Hepatocyte (in vitro differentiated cells): ENCODE data around the gene CLASP2. TPM values are rescaled to one million over a fixed set of nuclear protein-coding genes. Genes with fewer than 3 reads are reported as not detected.

ENCODE experiments used
- DNase-seq: peaks from one replicate; pipeline ENCODE4 v3.0.0-alpha.2; 2016; ENCODE audit warnings: low spot score
- H2AFZ ChIP-seq: fragments of 200-600 bp; sonication (generic); 2 replicates; pipeline ENCODE4 v1.6.0; 2016; ENCODE audit warnings: antibody characterized with exemption, mild to moderate bottlenecking
- H3K27ac ChIP-seq: fragments of 200-600 bp; sonication (generic); 2 replicates; pipeline ENCODE4 v1.5.1; 2016; ENCODE audit warnings: mild to moderate bottlenecking
- H3K27me3 ChIP-seq: fragments of 200-600 bp; sonication (generic); 2 replicates; pipeline ENCODE4 v1.6.1; 2016
- H3K36me3 ChIP-seq: fragments of 200-600 bp; sonication (generic); replicated peaks from 2 replicates; pipeline ENCODE4 v1.5.1; 2016; ENCODE audit warnings: low read depth; ENCODE audit not compliant: insufficient read depth
- H3K4me1 ChIP-seq: fragments of 200-600 bp; sonication (generic); 2 replicates; pipeline ENCODE4 v1.5.1; 2016; ENCODE audit warnings: mild to moderate bottlenecking, moderate library complexity; ENCODE audit not compliant: insufficient read depth
- H3K4me2 ChIP-seq: fragments of 200-600 bp; sonication (generic); 2 replicates; pipeline ENCODE4 v1.6.0; 2016
- H3K4me3 ChIP-seq: fragments of 200-600 bp; sonication (generic); 2 replicates; pipeline ENCODE4 v1.5.1; 2016; ENCODE audit warnings: mild to moderate bottlenecking
- H3K79me2 ChIP-seq: fragments of 200-600 bp; sonication (generic); 2 replicates; pipeline ENCODE4 v1.6.0; 2017; ENCODE audit warnings: mild to moderate bottlenecking
- H3K9me2 ChIP-seq: fragments of 200-600 bp; sonication (generic); replicated peaks from 2 replicates; pipeline ENCODE4 v1.6.0; 2017; ENCODE audit warnings: mild to moderate bottlenecking; ENCODE audit not compliant: insufficient read depth
- H3K9me3 ChIP-seq: fragments of 200-600 bp; sonication (generic); 2 replicates; pipeline ENCODE4 v1.5.1; 2016; ENCODE audit warnings: low read depth, mild to moderate bottlenecking
- H4K20me1 ChIP-seq: fragments of 200-600 bp; sonication (generic); 2 replicates; pipeline ENCODE4 v1.6.0; 2016; ENCODE audit warnings: mild to moderate bottlenecking; ENCODE audit not compliant: insufficient read depth, poor library complexity, severe bottlenecking
- CTCF ChIP-seq: fragments of 200-600 bp; sonication (generic); IDR thresholded peaks from 2 replicates; pipeline ENCODE4 v1.5.1; 2016; ENCODE audit warnings: antibody characterized with exemption, mild to moderate bottlenecking; ENCODE audit not compliant: poor library complexity
- EZH2 ChIP-seq: fragments of 200-600 bp; sonication (generic); IDR thresholded peaks from 2 replicates; pipeline ENCODE4 v1.6.1; 2016; ENCODE audit warnings: antibody characterized with exemption, mild to moderate bottlenecking, borderline replicate concordance
- EZH2phosphoT487 ChIP-seq: fragments of 200-600 bp; sonication (generic); IDR thresholded peaks from one replicate; pipeline ENCODE4 v1.6.1; 2018; ENCODE audit warnings: antibody characterized with exemption, mild to moderate bottlenecking, low read depth, moderate library complexity; ENCODE audit not compliant: unreplicated experiment, severe bottlenecking
- WGBS: methylation state at CpG from one replicate; pipeline ENCODE4 v1.1.6; 2016; ENCODE audit warnings: low lambda C conversion rate; ENCODE audit errors: missing lambda C conversion rate; 5-methylcytosine and 5-hydroxymethylcytosine counted together
- polyA plus RNA-seq: library from polyadenylated mRNA; unstranded; fragments of >200 nt; fragmentation: Nextera tagmentation; extraction: Ambion mirVana; gene quantifications from 2 replicates; pipeline ENCODE4 v1.2.1, GENCODE V29; 2016
- total RNA-seq: library from RNA; depleted of rRNA; stranded (reverse); fragments of >200 nt; gene quantifications from 2 replicates; pipeline ENCODE4 v1.2.3, GENCODE V29; 2014

The CLASP2 gene
- total and polyA plus RNA-seq, 2 experiments from 2014 or later: 12.0 to 34.5 TPM

GRCh38 chr3:33746416-33747116 is 28.5 kb upstream of the CLASP2 start:
- no peak overlapping the region for H3K4me2 ChIP-seq
- no peak overlapping the region for H3K4me3 ChIP-seq
- no peak overlapping the region for H2AFZ ChIP-seq
- TF ChIP-seq EZH2phosphoT487 (no peak), EZH2 (no peak), CTCF (no peak)
- no peaks in the 10 kb centered on the region for H3K79me2 ChIP-seq
- no peaks in the 10 kb centered on the region for H3K9me3 ChIP-seq
- no peak for DNase-seq
- H4K20me1 ChIP-seq: no peaks in the 10 kb centered on the region
- H3K36me3 ChIP-seq: no peaks in the 10 kb centered on the region
- WGBS: 75% methylated on average over 7 of the region's 7 CpGs
- H3K27ac ChIP-seq: no peak overlapping the region
- H3K4me1 ChIP-seq: no peaks in the 10 kb centered on the region
- H3K9me2 ChIP-seq: no peaks in the 10 kb centered on the region
- H3K27me3 ChIP-seq: peaks cover 6% of the 10 kb centered on the region

GRCh38 chr3:33737146-33737545 is 19.1 kb upstream of the CLASP2 start:
- H3K4me2 ChIP-seq: no peak overlapping the region
- H3K9me3 ChIP-seq: no peaks in the 10 kb centered on the region
- no peak for DNase-seq
- peaks cover 5% of the 10 kb centered on the region for H3K27me3 ChIP-seq
- no peaks in the 10 kb centered on the region for H4K20me1 ChIP-seq
- no peak overlapping the region for H3K4me3 ChIP-seq
- no peak overlapping the region for H3K27ac ChIP-seq
- no peak for TF ChIP-seq CTCF
- TF ChIP-seq EZH2phosphoT487: no peak
- TF ChIP-seq EZH2: no peak
- no peaks in the 10 kb centered on the region for H3K36me3 ChIP-seq
- H3K79me2 ChIP-seq: no peaks in the 10 kb centered on the region
- H3K4me1 ChIP-seq: no peaks in the 10 kb centered on the region
- no peaks in the 10 kb centered on the region for H3K9me2 ChIP-seq
- 77% methylated on average over 1 of the region's 1 CpG for WGBS
- H2AFZ ChIP-seq: no peak overlapping the region

GRCh38 chr3:33732394-33732793 is 14.3 kb upstream of the CLASP2 start:
- no peaks in the 10 kb centered on the region for H3K27me3 ChIP-seq
- no peak overlapping the region for H3K4me2 ChIP-seq
- H2AFZ ChIP-seq: no peak overlapping the region
- H3K4me1 ChIP-seq: no peaks in the 10 kb centered on the region
- 100% methylated on average over 3 of the region's 3 CpGs for WGBS
- no peaks in the 10 kb centered on the region for H3K79me2 ChIP-seq
- H3K4me3 ChIP-seq: no peak overlapping the region
- TF ChIP-seq EZH2 (no peak), CTCF (no peak), EZH2phosphoT487 (no peak)
- no peaks in the 10 kb centered on the region for H3K36me3 ChIP-seq
- no peaks in the 10 kb centered on the region for H4K20me1 ChIP-seq
- no peaks in the 10 kb centered on the region for H3K9me2 ChIP-seq
- no peak overlapping the region for H3K27ac ChIP-seq
- no peaks in the 10 kb centered on the region for H3K9me3 ChIP-seq
- no peak for DNase-seq

DNA sequence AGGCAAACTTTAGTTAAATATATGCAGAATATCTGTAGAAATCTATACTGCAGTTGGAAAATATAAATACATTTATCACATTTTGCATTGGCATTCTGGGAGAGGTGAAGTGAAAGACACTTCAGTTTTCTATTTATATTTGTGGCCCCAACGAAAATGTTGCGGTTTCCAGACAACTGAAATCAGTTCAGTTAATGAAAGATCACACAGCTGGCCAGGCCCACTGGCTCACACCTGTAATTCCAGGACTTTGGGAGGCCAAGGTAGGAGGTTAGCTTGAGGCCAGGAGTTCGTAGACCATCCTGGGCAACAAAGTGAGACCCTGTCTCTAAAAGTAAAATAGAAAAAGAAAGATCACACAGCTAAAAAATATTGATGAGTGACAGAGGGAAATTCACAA is 11.9 kb upstream of the CLASP2 start:
- Histone ChIP-seq H3K79me2 (no peaks in the 10 kb centered on the region), H2AFZ (no peak overlapping the region), H3K4me1 (no peaks in the 10 kb centered on the region), H3K36me3 (no peaks in the 10 kb centered on the region), H4K20me1 (no peaks in the 10 kb centered on the region), H3K9me2 (no peaks in the 10 kb centered on the region), H3K9me3 (no peaks in the 10 kb centered on the region), H3K27ac (no peak overlapping the region), H3K27me3 (no peaks in the 10 kb centered on the region), H3K4me2 (no peak overlapping the region), H3K4me3 (no peak overlapping the region)
- no peak for TF ChIP-seq EZH2phosphoT487
- no peak for TF ChIP-seq EZH2
- no peak for TF ChIP-seq CTCF
- no peak for DNase-seq
- 86% methylated on average over 3 of the region's 3 CpGs for whole genome bisulfite sequencing
